HCT116 (cell line): ENCODE measurements around the gene SKAP1. TPM values are rescaled to one million over a fixed set of nuclear protein-coding genes. Genes with fewer than 3 reads are reported as not detected.

Experiments
- ATAC-seq: fragments of 200-7000 bp; cut with Tn5 transposase; 2 replicates; pipeline ENCODE4 v1.9.1; 2020; ENCODE audit warnings: mild to moderate bottlenecking, moderate library complexity
- BruUV-seq: library from RNA; stranded (reverse); fragments of 400-500 nt; replicated peaks from 2 replicates; lab custom pipeline; 2021; lab: Mats Ljungman, UMichigan
- CTCF ChIA-PET: fragments of 300-600 bp; sonication (Branson Sonifier 250); formaldehyde crosslinking; loops from one replicate; lab custom pipeline; 2021; ENCODE audit warnings: antibody characterized with exemption; lab: Charles Lee
- POLR2A ChIA-PET: fragments of 300-600, 350-600 bp; sonication (Branson Sonifier 250); formaldehyde crosslinking; loops from one replicate; lab custom pipeline; 2021; ENCODE audit warnings: antibody characterized with exemption; lab: Charles Lee
- RAD21 ChIA-PET, 2 experiments: fragments of 300-600 bp; sonication (Branson Sonifier 250); formaldehyde crosslinking; loops; one replicate each; lab custom pipeline; 2023; ENCODE audit warnings: low total read pairs in 2 of 2; ENCODE audit not compliant: uncharacterized antibody in 2 of 2, unreplicated experiment in 2 of 2, low non-redundant PET in 1 of 2; lab: Charles Lee
- DNase-seq: peaks from one replicate; pipeline ENCODE4 v3.0.0-alpha.2; 2010; ENCODE audit warnings: low read depth, low spot score
- H2AFZ ChIP-seq: fragments of 200-600 bp; shearing (Covaris generic), sonication (generic); 2 replicates; pipeline ENCODE4 v1.6.1; 2017; ENCODE audit warnings: low read depth, mixed run types, mixed read lengths, antibody characterized with exemption, low read length; ENCODE audit not compliant: poor library complexity, severe bottlenecking
- H3K27ac ChIP-seq: 2 replicates; pipeline ENCODE4 v1.5.1; 2012; ENCODE audit warnings: low read depth, low read length
- H3K27me3 ChIP-seq: fragments of 200-600 bp; sonication (generic); 2 replicates; pipeline ENCODE4 v1.6.1; 2016; ENCODE audit warnings: mixed run types, low read length, mixed read lengths; ENCODE audit not compliant: insufficient read depth
- H3K36me3 ChIP-seq, 2 experiments: fragments of 200-500 bp in 1 of 2; fragments of 200-600 bp in 1 of 2; sonication (Bioruptor generic) in 1 of 2; sonication (generic) in 1 of 2; 2 replicates each; pipeline versions ENCODE4 v1.5.1 to v1.6.1; 2014 to 2016; ENCODE audit warnings: low read length in 2 of 2, inconsistent platforms in 1 of 2, mixed read lengths in 1 of 2, mixed run types in 1 of 2; ENCODE audit not compliant: insufficient read depth in 2 of 2, control insufficient read depth in 1 of 2
- H3K4me1 ChIP-seq, 2 experiments: fragments of 200-600 bp in 1 of 2; sonication (generic) in 1 of 2; 2 replicates each; pipeline versions ENCODE4 v1.5.1 to v1.6.1; 2012 to 2017; ENCODE audit warnings: low read length in 2 of 2, inconsistent platforms in 1 of 2, mild to moderate bottlenecking in 1 of 2, mixed read lengths in 1 of 2, mixed run types in 1 of 2, moderate library complexity in 1 of 2; ENCODE audit not compliant: insufficient read depth in 2 of 2, control insufficient read depth in 1 of 2
- H3K4me2 ChIP-seq: fragments of 200-600 bp; sonication (generic); 2 replicates; pipeline ENCODE4 v1.6.1; 2017; ENCODE audit warnings: mixed run types, low read length, mixed read lengths
- H3K4me3 ChIP-seq, 2 experiments: fragments of 200-600 bp in 1 of 2; sonication (generic) in 1 of 2; replicated peaks in 1 of 2; 2 replicates each; pipeline ENCODE4 v1.5.1; 2011 to 2016; ENCODE audit warnings: low read length in 2 of 2, control low read depth in 1 of 2, low read depth in 1 of 2, mild to moderate bottlenecking in 1 of 2, mixed read lengths in 1 of 2, mixed run types in 1 of 2
- H3K79me2 ChIP-seq: fragments of 200-600 bp; sonication (generic); 2 replicates; pipeline ENCODE4 v1.6.1; 2017; ENCODE audit warnings: mild to moderate bottlenecking, mixed run types, low read length, moderate library complexity, mixed read lengths; ENCODE audit not compliant: insufficient read depth
- H3K9ac ChIP-seq: fragments of 200-600 bp; sonication (generic); 2 replicates; pipeline ENCODE4 v1.6.1; 2016; ENCODE audit warnings: low read length, mixed read lengths
- H3K9me2 ChIP-seq: fragments of 200-600 bp; sonication (generic), shearing (Covaris generic); 2 replicates; pipeline ENCODE4 v1.6.1; 2017; ENCODE audit warnings: mixed run types, mild to moderate bottlenecking, moderate library complexity; ENCODE audit not compliant: insufficient read depth
- H3K9me3 ChIP-seq, 2 experiments: fragments of 200-500 bp in 1 of 2; fragments of 200-600 bp in 1 of 2; sonication (Bioruptor generic) in 1 of 2; sonication (generic) in 1 of 2; 2 replicates each; pipeline ENCODE4 v1.6.1; 2014 to 2017; ENCODE audit warnings: low read length in 2 of 2, mixed read lengths in 2 of 2, inconsistent platforms in 1 of 2, low read depth in 1 of 2, mild to moderate bottlenecking in 1 of 2, mixed run types in 1 of 2, moderate library complexity in 1 of 2; ENCODE audit not compliant: control insufficient read depth in 1 of 2, insufficient read depth in 1 of 2
- H4K20me1 ChIP-seq: fragments of 200-600 bp; sonication (generic), shearing (Covaris generic); 2 replicates; pipeline ENCODE4 v1.6.1; 2017; ENCODE audit warnings: mixed run types, mild to moderate bottlenecking, moderate library complexity; ENCODE audit not compliant: insufficient read depth
- CBX3 ChIP-seq: IDR thresholded peaks from 2 replicates; pipeline ENCODE4 v1.6.1; 2012; ENCODE audit warnings: low read depth
- CEBPB ChIP-seq: IDR thresholded peaks from 2 replicates; pipeline ENCODE4 v1.6.1; 2012; ENCODE audit warnings: low read depth
- EZH2 ChIP-seq: fragments of 200-600 bp; sonication (generic); IDR thresholded peaks from 2 replicates; pipeline ENCODE4 v1.6.1; 2017; ENCODE audit warnings: antibody characterized with exemption, mixed run types
- EZH2phosphoT487 ChIP-seq: fragments of 200-600 bp; IDR thresholded peaks from 2 replicates; pipeline ENCODE4 v1.6.1; 2018; ENCODE audit warnings: antibody characterized with exemption, borderline replicate concordance
- JUND ChIP-seq: IDR thresholded peaks from 2 replicates; pipeline ENCODE4 v1.6.1; 2012
- POLR2A ChIP-seq: IDR thresholded peaks from 2 replicates; pipeline ENCODE4 v1.7.0; 2011; ENCODE audit warnings: borderline replicate concordance; ENCODE audit not compliant: insufficient read depth, insufficient read length; ENCODE audit errors: extremely low read depth
- YY1 ChIP-seq: IDR thresholded peaks from 2 replicates; pipeline ENCODE4 v1.6.1; 2011; ENCODE audit warnings: low read length, low read depth, moderate library complexity, mild to moderate bottlenecking; ENCODE audit not compliant: insufficient replicate concordance; ENCODE audit errors: extremely low read depth
- ZNF274 ChIP-seq: fragments of 200-500 bp; sonication (Bioruptor generic); IDR thresholded peaks from 2 replicates; pipeline ENCODE4 v1.6.1; 2014; ENCODE audit warnings: mild to moderate bottlenecking, low read depth, low read length, inconsistent platforms
- intact Hi-C: fragments of 100-400 bp; cut with micrococcal nuclease; formaldehyde crosslinking; loops from 2 replicates; pipeline ENCODE4 v1.10.0; 2022
- total RNA-seq: library from RNA; stranded (reverse); gene quantifications from one replicate; pipeline ENCODE4 v1.2.1, GENCODE V29; 2021; ENCODE audit not compliant: unreplicated experiment
- TF ChIP-seq, protein P1 (sequence below): IDR thresholded peaks from 2 replicates; pipeline ENCODE4 v1.6.1; 2012
- TF ChIP-seq, protein P2 (sequence below), 3 experiments: fragments of 200-600 bp in 1 of 3; sonication (generic) in 1 of 3; IDR thresholded peaks in 2 of 3; conservative IDR thresholded peaks in 1 of 3; 2 replicates each; pipeline ENCODE4 v1.5.1; 2012 to 2017; ENCODE audit warnings: low read depth in 2 of 3, low read length in 2 of 3, antibody characterized with exemption in 1 of 3, borderline replicate concordance in 1 of 3, control low read depth in 1 of 3, mild to moderate bottlenecking in 1 of 3, mixed read lengths in 1 of 3, mixed run types in 1 of 3, moderate library complexity in 1 of 3; ENCODE audit not compliant: insufficient read depth in 1 of 3

Gene SKAP1
- total RNA-seq, 1 experiment from 2014 or later, result 12.4 TPM

DNA sequence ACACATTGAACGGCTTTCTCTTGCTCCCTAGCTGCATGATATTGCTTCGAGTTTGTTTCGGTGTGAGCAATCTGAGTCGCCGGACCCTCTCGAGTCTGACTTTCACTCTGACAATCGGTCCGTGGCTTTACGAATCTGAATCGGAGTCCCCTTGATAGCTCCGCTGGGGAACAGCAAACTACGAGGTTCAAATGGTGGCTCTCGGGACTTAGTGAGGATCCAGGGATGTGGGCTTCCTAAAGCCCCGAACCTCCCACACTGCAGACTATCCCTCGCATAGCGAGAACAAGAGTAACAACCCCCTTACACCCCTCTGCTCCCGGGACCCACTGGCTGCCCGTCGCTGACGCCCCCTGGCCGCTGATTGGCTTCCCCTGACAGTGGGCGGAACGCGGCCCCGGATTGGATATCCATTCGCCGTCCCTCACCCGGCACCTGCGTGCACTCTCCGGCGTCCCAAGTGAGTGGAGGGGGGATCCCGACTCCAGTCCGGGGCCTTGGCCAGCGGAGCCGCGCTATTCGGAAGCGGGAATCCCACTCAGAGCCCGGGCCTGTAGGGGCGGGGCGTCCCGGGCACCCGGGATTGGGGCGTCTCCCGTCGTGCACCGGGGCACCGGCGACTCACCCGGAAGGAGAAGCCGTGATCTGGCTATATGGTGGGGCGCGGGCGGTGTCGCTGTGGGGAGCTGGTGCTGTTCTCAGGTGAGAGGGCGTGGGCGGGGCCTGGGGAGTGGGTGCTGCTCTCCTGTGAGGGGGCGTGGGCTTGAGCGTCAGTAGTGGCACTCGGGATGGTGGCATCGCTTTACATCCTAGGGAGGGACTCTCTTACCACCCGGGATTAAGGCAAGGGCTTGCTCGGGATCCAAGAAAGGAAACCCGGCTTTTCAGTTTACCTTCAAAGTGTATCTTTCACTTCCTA is 322.6 kb downstream of the SKAP1 start, which contains the start of gene SNX11 (continued):
- TF ChIP-seq CEBPB (no peak), ZNF274 (no peak), EZH2phosphoT487 (no peak), POLR2A (peak; percentile 67), JUND (no peak)
- TF ChIP-seq, protein P1, sequence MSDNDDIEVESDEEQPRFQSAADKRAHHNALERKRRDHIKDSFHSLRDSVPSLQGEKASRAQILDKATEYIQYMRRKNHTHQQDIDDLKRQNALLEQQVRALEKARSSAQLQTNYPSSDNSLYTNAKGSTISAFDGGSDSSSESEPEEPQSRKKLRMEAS, result peak; percentile 79

- DNase-seq (no peak), ATAC-seq (no peak)
- H3K4me3 ChIP-seq, result peak overlapping the region; percentile 82 to 94
- ChIA-PET CTCF (interaction anchor here (0.7 to 2.3 kb wide), 4 partner anchors 9 to 81 kb away, joined by 3 to 11 read pairs (median 4); no protein-coding TSS in a partner anchor), POLR2A (interaction anchor here (1.3 to 2.7 kb wide), 5 partner anchors 9 to 58 kb away, joined by 4 to 14 read pairs (median 5); partner anchors contain the start of gene NFE2L1), RAD21 (no interaction called here)
- peak overlapping the region; percentile 97 for H3K4me2 ChIP-seq
- peaks cover 0 to 4% of the 10 kb centered on the region in 2 experiments; a peak in 1 of 4 replicates for H3K9me3 ChIP-seq
- peak overlapping the region; percentile 81 for H3K9ac ChIP-seq
- H3K9me2 ChIP-seq, result no peaks in the 10 kb centered on the region
- intact Hi-C loops, result no loop called here
- H3K27ac ChIP-seq, result peak overlapping the region; percentile 93
- peaks cover 39% of the 10 kb centered on the region for H3K79me2 ChIP-seq
- peaks cover 3 to 19% of the 10 kb centered on the region in 2 experiments; a peak in 3 of 4 replicates for H3K4me1 ChIP-seq
- H2AFZ ChIP-seq, result peak overlapping the region; percentile 91
- H3K36me3 ChIP-seq, result no peaks in the 10 kb centered on the region
- no peaks in the 10 kb centered on the region for H4K20me1 ChIP-seq
- no peak for TF ChIP-seq CEBPB
- TF ChIP-seq, protein P2, sequence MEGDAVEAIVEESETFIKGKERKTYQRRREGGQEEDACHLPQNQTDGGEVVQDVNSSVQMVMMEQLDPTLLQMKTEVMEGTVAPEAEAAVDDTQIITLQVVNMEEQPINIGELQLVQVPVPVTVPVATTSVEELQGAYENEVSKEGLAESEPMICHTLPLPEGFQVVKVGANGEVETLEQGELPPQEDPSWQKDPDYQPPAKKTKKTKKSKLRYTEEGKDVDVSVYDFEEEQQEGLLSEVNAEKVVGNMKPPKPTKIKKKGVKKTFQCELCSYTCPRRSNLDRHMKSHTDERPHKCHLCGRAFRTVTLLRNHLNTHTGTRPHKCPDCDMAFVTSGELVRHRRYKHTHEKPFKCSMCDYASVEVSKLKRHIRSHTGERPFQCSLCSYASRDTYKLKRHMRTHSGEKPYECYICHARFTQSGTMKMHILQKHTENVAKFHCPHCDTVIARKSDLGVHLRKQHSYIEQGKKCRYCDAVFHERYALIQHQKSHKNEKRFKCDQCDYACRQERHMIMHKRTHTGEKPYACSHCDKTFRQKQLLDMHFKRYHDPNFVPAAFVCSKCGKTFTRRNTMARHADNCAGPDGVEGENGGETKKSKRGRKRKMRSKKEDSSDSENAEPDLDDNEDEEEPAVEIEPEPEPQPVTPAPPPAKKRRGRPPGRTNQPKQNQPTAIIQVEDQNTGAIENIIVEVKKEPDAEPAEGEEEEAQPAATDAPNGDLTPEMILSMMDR (IDR thresholded peaks at IDR 0.05 in 2 of 3, conservative IDR thresholded peaks at IDR 0.05 in 1 of 3; ENCODE audit: borderline replicate concordance in 1 of 3, insufficient read depth in 1 of 3, low read depth in 2 of 3, low read length in 2 of 3), result no peak
- TF ChIP-seq YY1, result no peak
- TF ChIP-seq, protein P1, result no peak
- TF ChIP-seq EZH2, result no peak
- no peak for TF ChIP-seq CBX3
- BruUV-seq, result no TSS peak
- H3K27me3 ChIP-seq, result no peaks in the 10 kb centered on the region
These were observed 323.2 kb downstream of the SKAP1 start for GRCh38 chr17:48106802-48107136.
